Fibroblast of lung (primary cell): ENCODE data around the gene HDAC8. TPM values are rescaled to one million over a fixed set of nuclear protein-coding genes. Genes with fewer than 3 reads are reported as not detected.
"Not testable (repeated sequence)": the region's sequence is repeated elsewhere in the genome, so short reads cannot be mapped to it uniquely, and the experiment has no call there.

Experiments
- DNase-seq, 2 donors: peaks; one replicate each; pipeline versions ENCODE4 v3.0.0 to v3.0.0-alpha.2; 2010; ENCODE audit warnings: low read depth in 2 of 2
- H2AFZ ChIP-seq: 2 replicates; pipeline ENCODE4 v1.5.1; 2012; ENCODE audit warnings: low read length, control low read depth, inconsistent platforms
- H3K27ac ChIP-seq: 2 replicates; pipeline ENCODE4 v1.5.1; 2011; ENCODE audit warnings: low read length, control low read depth; ENCODE audit not compliant: insufficient read depth
- H3K27me3 ChIP-seq: 2 replicates; pipeline ENCODE4 v1.5.1; 2011; ENCODE audit warnings: mild to moderate bottlenecking, low read length; ENCODE audit not compliant: control insufficient read depth, insufficient read depth
- H3K36me3 ChIP-seq: 2 replicates; pipeline ENCODE4 v1.5.1; 2011; ENCODE audit warnings: low read length; ENCODE audit not compliant: control insufficient read depth, insufficient read depth
- H3K4me1 ChIP-seq: 2 replicates; pipeline ENCODE4 v1.5.1; 2011; ENCODE audit warnings: low read length; ENCODE audit not compliant: control insufficient read depth, insufficient read depth; ENCODE audit errors: extremely low read depth
- H3K4me2 ChIP-seq: 2 replicates; pipeline ENCODE4 v1.5.1; 2011; ENCODE audit warnings: low read length, control low read depth; ENCODE audit not compliant: insufficient read depth; ENCODE audit errors: extremely low read depth
- H3K4me3 ChIP-seq, 4 experiments: fragments of 200-600 bp in 1 of 4; sonication (generic) in 1 of 4; replicated peaks in 1 of 4; 2 replicates each; pipeline ENCODE4 v1.5.1; 2011 to 2016; ENCODE audit warnings: low read length in 4 of 4, low read depth in 3 of 4, mild to moderate bottlenecking in 3 of 4, control low read depth in 2 of 4, inconsistent platforms in 1 of 4, mixed read lengths in 1 of 4; ENCODE audit not compliant: insufficient read depth in 1 of 4; ENCODE audit errors: control extremely low read depth in 1 of 4
- H3K79me2 ChIP-seq: 2 replicates; pipeline ENCODE4 v1.5.1; 2012; ENCODE audit warnings: mild to moderate bottlenecking, low read length, inconsistent platforms; ENCODE audit not compliant: control insufficient read depth, insufficient read depth
- H3K9ac ChIP-seq: 2 replicates; pipeline ENCODE4 v1.5.1; 2011; ENCODE audit warnings: mild to moderate bottlenecking, low read length, control low read depth; ENCODE audit not compliant: insufficient read depth
- H3K9me3 ChIP-seq: 2 replicates; pipeline ENCODE4 v1.5.1; 2012; ENCODE audit warnings: low read depth, low read length; ENCODE audit not compliant: control insufficient read depth, insufficient read depth
- H4K20me1 ChIP-seq: 2 replicates; pipeline ENCODE4 v1.5.1; 2011; ENCODE audit warnings: low read length; ENCODE audit not compliant: control insufficient read depth, insufficient read depth; ENCODE audit errors: extremely low read depth
- EZH2 ChIP-seq: IDR thresholded peaks from 2 replicates; pipeline ENCODE4 v1.5.1; 2012; ENCODE audit warnings: low read length, control low read depth, mild to moderate bottlenecking; ENCODE audit errors: missing control alignments
- polyA plus RNA-seq, 2 donors: library from polyadenylated mRNA; depleted of rRNA in 1 of 2; stranded (reverse) in 1 of 2; unstranded in 1 of 2; fragments of >200 nt; gene quantifications; 2 replicates each; pipeline ENCODE4 v1.2.1, GENCODE V29; 2011 to 2012; ENCODE audit warnings: missing spikeins in 1 of 2
- total RNA-seq: library from RNA; depleted of rRNA; stranded (reverse); fragments of >200 nt; gene quantifications from 2 replicates; pipeline ENCODE4 v1.2.1, GENCODE V29; 2014
- TF ChIP-seq, protein P1 (sequence below), 2 donors: IDR thresholded peaks in 1 of 2; conservative IDR thresholded peaks in 1 of 2; 1 replicate in 1 of 2; 2 replicates in 1 of 2; pipeline ENCODE4 v1.5.1; 2011 to 2012; ENCODE audit warnings: low read length in 2 of 2, control low read depth in 1 of 2, inconsistent platforms in 1 of 2, low read depth in 1 of 2, mild to moderate bottlenecking in 1 of 2

The HDAC8 gene
- total and polyA plus RNA-seq, 2 donors (not counting 1 experiment from before 2014, with no cell fraction given), result 25.9 TPM

GRCh38 chrX:72568406-72569092 is 4.1 kb downstream of the HDAC8 start:
- H3K4me2 ChIP-seq, result no peak overlapping the region
- no peaks in the 10 kb centered on the region for H3K9me3 ChIP-seq
- H3K27ac ChIP-seq, result no peak overlapping the region
- TF ChIP-seq, protein P1, sequence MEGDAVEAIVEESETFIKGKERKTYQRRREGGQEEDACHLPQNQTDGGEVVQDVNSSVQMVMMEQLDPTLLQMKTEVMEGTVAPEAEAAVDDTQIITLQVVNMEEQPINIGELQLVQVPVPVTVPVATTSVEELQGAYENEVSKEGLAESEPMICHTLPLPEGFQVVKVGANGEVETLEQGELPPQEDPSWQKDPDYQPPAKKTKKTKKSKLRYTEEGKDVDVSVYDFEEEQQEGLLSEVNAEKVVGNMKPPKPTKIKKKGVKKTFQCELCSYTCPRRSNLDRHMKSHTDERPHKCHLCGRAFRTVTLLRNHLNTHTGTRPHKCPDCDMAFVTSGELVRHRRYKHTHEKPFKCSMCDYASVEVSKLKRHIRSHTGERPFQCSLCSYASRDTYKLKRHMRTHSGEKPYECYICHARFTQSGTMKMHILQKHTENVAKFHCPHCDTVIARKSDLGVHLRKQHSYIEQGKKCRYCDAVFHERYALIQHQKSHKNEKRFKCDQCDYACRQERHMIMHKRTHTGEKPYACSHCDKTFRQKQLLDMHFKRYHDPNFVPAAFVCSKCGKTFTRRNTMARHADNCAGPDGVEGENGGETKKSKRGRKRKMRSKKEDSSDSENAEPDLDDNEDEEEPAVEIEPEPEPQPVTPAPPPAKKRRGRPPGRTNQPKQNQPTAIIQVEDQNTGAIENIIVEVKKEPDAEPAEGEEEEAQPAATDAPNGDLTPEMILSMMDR (conservative IDR thresholded peaks at IDR 0.05 in 1 of 2, IDR thresholded peaks at IDR 0.05 in 1 of 2; ENCODE audit: low read depth in 1 of 2, low read length in 2 of 2), result no peak
- no peaks in the 10 kb centered on the region for H3K4me1 ChIP-seq
- H3K36me3 ChIP-seq, result no peaks in the 10 kb centered on the region
- no peak overlapping the region for H2AFZ ChIP-seq
- no peak overlapping the region for H3K9ac ChIP-seq
- peak; percentile 51 to 73 for DNase-seq
- no peaks in the 10 kb centered on the region for H3K27me3 ChIP-seq
- no peak overlapping the region for H3K4me3 ChIP-seq
- peaks cover 5% of the 10 kb centered on the region for H3K79me2 ChIP-seq
- no peaks in the 10 kb centered on the region for H4K20me1 ChIP-seq

DNA sequence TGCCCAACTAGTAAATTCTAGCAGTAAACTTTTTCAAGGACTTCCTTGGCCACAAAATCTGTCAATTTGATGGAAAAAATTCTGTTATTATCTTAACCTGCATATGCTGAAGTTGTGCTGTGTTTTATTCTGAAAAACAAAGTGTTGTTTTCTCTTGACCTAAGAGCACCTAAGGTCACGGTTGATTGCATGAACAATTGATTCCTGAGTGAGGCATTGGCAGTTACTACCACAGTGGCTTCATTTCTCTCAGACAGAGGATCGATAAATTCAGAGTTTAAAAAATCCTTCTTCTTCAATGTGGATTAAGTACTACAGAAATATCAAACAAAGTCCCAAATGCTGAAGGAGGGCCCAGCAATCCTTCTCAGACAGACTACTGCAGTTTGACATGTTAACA is 6.2 kb downstream of the HDAC8 start:
- no peak overlapping the region for H2AFZ ChIP-seq
- no peak overlapping the region for H3K9ac ChIP-seq
- no peak overlapping the region for H3K4me2 ChIP-seq
- DNase-seq, result no peak
- no peaks in the 10 kb centered on the region for H3K79me2 ChIP-seq
- TF ChIP-seq, protein P1 (conservative IDR thresholded peaks at IDR 0.05 in 1 of 2, IDR thresholded peaks at IDR 0.05 in 1 of 2; ENCODE audit: low read depth in 1 of 2, low read length in 2 of 2), result no peak
- no peak for TF ChIP-seq EZH2
- no peaks in the 10 kb centered on the region for H3K4me1 ChIP-seq
- no peaks in the 10 kb centered on the region for H3K9me3 ChIP-seq
- H3K36me3 ChIP-seq, result no peaks in the 10 kb centered on the region
- H4K20me1 ChIP-seq, result no peaks in the 10 kb centered on the region
- H3K27ac ChIP-seq, result no peak overlapping the region
- no peaks in the 10 kb centered on the region for H3K27me3 ChIP-seq
- H3K4me3 ChIP-seq, result no peak overlapping the region

DNA sequence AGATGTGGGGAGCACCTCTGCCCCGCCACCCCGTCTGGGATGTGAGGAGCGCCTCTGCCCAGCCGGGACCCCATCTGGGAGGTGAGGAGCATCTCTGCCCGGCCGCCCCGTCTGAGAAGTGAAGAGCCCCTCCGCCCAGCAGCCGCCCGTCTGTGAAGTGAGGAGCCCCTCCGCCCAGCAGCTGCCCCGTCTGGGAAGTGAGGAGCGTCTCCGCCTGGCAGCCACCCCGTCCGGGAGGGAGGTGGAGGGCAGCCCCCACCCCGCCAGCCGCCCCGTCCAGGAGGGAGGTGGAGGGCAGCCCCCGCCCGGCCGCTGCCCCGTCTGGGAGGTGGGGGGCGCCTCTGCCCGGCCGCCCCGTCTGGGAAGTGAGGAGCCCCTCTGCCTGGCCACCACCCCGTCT is 13.0 kb downstream of the HDAC8 start:
- not testable (repeated sequence) for H3K4me3 ChIP-seq, H3K9ac ChIP-seq, DNase-seq, H3K27ac ChIP-seq, H3K4me1 ChIP-seq, H3K79me2 ChIP-seq, H4K20me1 ChIP-seq, H3K27me3 ChIP-seq, H2AFZ ChIP-seq, H3K4me2 ChIP-seq, H3K36me3 ChIP-seq, H3K9me3 ChIP-seq
